ENCODE measurements around the gene PHF21B.
"Not testable (repeated sequence)": the region's sequence is repeated elsewhere in the genome, so short reads cannot be mapped to it uniquely, and the experiment has no call there.

PHF21B gene

DNA sequence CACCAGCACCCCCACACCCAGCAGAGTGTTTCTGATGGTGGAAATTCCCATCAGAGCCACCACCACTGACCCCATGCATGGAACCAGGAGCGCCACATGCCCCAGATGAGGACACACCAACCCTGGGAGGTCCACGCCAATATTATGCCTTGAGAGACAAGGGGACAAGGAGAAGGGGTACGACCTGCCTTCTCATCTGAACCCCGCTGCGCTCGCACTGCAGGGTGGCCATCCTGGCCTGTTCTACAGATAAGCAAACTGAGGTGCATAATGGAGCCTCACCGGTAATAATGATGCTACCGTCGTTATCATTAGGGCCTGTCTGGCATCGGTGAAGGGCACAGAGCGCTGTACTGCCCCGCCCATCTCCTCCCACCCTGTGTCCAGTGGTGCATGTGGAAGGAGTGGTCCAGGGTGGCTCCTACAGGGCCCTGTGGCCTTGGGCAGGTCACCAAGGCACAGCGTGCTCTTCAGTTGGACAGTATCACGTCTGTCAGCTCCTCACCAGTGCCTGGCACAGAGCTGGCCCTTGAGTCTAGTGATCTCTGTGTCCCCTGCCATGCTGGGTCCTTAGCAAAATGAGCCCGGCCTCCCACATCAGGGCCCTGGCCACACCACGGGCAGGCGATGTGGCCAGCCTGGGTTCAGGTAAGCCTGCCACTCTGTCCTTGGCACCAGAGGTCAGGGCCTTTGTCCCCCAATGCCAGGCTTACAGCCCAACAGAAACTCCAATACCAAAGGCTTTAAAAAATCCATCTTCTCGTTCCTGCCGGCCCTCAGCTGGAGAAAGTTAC lies 92.2 kb downstream of the PHF21B start:
- DNase-seq (ENCODE audit: low spot score) = no peak

DNA sequence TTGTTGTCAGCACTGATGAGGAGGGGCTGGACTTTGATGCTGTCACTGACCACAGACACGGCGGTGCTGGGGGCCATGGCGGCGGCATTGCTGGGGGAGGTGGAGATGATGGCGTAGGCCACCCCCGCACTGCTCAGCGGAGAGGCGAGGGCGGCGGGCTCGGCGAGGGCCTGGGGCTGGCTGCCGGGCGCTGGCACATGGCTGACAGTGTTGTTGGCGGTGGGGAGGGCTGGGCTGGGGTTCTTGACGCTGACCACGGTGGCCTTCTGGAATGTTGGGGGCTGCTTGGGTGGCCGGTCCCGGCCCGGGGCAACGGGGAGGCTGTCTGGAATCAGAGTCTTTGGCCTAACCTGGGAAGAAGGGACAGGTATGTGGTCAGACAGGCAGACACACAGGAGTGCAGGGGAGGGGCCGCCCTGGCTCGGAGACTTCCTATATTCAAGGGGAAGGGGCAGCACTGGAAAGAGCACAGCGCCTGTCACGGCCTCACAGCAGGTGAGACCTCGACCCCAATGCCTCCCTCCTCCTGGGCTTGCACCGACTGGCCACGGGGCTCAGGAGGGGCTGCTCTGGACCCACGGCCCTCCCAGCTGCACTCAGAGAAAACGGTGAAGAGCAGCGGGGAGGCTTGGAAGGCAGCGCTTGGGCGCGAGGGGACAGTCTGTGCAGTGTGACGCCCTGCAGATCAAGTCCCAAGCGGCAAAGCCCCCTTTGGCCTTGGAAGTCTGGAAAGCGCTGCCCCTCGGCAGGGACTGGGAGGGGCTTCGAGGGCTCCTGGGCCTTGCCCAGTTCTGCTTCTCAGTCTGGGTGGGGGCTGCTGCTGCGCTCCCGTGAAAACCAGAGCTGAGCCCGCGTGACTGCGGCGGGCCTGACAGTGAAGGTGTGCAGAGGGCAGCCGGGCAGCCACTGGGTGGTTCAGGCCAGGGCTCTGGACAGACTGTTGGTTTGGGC lies 93.2 kb downstream of the PHF21B start:
- DNase-seq (ENCODE audit: low spot score) = no peak

DNA sequence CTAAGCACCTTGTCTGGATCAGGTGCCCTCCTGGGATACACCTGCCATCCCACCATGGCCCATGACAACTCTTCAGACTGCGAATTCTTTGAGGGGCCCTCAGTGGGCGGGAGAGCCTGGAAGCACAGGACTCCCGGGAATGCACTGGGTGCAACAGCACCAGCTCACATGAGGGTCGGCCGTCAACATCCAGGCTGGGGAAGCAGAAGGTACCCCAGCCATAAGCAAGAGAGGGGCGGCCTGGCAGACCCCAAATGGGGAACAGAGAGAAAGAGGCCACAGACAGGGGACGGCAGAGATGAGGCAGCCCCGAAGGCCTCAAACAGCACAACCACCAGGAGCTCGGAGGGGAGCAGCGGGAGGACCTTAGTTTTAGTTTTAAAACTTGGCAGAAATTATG lies 94.4 kb downstream of the PHF21B start:
- no peak for DNase-seq (ENCODE audit: low spot score)

DNA sequence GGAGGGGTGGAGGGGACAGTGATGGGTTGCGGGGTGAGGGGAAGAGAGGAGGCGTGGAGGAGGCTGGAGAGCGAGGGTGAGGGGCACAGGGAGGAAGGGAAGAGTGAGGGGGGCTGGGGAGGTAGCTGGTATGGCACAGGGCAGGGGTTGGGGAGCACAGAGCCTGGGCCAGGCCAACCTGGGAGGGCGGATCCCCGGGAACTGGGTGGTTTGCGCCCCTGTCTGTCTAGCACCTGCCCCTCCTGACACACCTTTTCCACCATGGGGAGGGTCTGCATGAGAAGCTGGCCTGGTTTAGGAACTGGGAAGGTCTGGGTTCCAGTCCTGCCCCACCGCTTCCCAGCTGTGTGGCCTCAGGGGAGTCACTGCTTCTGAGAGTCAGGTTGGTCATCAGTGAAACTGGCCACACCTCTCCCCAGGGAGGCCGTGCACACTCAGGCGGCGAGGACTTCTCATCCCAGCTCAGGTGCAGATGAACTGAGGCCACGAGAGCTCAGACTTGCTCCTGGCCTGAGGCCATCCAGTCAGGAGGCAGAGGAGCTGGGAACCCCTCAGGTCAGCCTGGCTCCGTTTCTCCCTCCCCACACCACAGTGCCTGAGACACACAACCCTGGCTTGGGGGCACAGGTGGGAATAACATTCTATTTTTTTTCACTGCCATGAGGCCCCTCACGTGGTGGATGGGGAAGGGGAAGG lies 95.6 kb downstream of the PHF21B start:
- no peak for DNase-seq (ENCODE audit: low spot score)

DNA sequence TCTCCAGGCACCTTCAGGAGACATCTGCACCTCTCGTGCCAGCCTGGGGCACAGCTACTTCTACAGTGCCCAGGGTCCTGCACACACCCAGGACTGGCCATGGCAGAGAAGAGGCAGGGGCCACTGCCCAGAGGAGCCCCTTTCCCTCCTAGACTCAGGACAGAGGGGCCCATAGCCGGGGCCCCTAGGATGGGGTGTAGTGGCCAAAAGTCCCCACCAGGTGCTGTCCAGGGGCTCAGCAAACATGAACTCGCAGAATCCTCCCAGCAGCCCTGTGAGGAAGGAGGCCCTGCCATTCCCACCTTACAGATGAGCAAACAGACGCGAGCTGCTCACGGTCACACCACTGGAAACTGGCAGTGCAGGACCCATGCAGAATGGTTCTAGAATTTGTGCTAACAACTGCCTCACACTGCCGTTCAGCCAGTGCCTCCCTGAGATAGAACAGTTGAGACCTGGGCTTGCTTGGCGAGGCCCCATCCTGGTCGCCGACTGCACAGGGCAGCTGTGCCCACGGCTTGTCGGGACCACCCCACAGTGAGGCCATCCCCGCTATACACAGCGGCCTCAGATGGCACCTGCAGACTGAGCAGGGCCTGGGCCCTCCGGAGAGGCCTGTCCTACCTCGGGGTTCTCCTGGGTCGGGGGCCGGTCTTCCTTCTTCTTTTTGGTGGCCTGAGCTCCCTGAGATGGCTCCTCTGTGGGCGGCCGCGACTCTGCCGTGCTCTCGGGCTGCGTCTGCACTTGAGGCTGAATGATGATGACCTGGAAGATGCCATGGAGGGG lies 96.4 kb downstream of the PHF21B start:
- no peak for DNase-seq (ENCODE audit: low spot score)

DNA sequence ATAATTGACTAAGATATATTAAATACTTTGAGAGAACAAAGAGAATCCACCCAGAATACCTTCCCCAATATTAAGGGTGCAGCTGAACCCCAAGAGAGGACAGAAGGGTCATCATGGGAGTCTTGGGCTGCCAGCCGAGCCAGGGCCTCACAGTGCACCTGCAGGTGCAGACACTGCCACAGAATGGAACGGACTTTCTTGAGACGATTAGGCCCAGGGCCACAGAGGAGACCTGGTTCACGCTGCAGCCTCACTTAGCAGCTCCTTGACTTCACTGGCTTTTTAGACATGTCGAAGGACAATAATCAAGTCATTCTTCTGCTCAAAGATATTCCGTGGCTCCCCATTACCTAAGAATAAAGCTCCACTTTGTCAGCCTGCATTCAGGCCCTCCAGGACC lies 100.6 kb downstream of the PHF21B start:
- no peak for DNase-seq (ENCODE audit: low spot score)

DNA sequence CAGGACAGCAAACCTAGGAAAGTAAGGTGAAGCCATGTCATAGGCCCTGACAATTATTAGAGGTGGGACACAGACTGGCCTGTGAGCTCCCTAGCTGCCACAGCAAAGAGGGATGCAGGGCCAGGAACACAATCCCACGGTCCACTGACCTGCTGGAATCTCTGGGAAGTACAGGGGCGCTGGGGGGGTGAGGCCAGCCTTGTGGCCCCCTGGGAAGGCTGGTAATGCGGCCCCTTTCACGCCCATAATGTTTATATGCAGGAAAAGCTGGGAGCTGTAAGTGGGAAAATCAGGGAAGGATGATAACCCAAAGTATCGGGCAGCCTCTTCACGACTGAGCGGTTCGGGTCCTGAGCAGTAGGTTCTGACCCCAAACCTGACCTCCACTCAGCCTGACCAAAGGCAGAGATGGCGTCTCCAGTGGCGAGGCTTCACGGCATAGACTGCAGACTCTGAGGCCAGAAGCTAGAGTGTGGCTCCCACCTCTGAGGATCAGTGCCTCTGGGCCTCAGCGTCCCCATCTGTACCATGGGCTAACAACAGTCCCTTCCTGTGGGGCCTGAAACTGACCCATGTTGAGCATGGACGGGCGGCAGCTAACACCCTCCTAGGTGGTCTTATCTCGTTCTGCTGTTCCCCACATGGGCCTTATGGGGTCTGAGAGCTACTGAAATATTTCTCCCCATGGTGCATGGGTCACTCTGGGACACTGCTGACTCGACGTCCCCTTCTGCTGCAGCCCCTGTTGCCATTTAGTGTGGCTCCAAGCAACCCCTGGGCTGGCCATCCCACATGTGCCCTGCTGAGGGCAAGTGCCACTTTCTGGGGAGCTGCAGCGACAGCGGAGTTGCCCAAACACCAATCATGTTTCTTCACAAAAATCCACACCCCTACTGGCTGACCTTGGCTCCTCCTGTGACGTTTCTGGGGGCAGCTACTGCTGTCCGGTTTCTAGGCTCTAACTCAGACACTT lies 101.8 kb downstream of the PHF21B start:
- no peak for DNase-seq (ENCODE audit: low spot score)

DNA sequence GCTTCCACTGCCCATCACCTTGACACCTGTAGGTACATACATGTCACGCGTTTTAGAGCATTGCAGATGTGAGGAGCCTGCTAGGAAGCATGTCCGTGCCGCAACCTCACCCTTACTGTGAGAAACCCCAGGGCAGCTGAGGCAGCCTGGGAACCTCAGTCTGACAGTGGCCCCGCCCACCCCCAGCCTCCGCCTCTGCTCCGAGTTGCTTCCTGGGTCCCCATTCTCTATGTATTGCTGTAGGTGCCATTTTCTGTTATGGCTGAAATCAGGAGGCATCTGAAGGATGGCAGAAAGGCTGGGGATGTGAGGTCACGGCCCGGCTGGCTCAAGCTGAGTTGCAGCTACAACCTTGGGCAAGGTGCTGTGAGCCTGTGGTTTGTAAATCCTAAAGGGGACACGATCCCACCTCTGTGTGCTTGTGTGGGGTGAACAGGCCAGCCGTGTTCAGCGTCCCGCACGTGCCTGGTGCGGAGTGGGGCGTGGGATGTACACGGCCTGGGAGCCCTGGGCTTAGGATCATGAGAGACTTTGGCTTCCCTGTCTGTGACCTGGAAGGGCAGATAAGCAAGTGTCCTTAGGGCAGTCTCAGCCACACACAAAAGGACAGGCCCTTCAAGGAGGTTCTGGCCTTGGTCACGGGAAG lies 102.7 kb downstream of the PHF21B start:
- DNase-seq (ENCODE audit: low spot score) = no peak

DNA sequence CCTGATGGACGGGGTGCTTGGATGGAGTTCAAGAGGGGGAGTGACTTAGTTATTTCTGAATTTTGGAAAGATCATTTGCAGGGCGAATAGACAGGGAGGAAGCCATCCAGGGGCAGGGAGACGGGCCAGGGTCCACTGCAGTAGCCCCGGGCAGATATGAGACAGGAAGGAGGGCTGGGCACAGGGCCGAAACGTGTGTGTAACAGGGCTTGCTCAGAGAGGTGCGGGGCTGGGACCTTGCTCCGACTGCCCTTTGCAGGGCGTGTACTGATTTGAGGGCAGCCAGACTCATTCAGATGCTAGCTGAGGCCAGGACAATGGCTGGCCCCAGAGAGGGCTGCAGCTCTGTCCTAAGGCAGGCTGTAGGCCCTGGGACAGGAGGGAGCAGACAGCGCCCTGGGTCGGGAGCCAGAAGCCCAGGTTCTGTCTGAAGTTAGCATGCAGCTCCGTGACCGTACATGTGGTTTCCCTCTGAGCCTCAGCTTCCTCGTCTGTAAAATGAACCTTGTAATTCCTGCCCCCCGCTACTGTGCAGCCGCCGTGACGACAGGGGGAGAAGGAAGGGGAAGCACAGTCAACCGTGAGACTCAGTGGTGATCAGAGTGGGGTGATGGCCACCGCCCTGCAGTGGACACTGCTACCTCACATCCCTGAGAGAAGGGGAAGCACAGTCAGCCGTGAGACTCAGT lies 103.4 kb downstream of the PHF21B start:
- DNase-seq (ENCODE audit: low spot score) = no peak

DNA sequence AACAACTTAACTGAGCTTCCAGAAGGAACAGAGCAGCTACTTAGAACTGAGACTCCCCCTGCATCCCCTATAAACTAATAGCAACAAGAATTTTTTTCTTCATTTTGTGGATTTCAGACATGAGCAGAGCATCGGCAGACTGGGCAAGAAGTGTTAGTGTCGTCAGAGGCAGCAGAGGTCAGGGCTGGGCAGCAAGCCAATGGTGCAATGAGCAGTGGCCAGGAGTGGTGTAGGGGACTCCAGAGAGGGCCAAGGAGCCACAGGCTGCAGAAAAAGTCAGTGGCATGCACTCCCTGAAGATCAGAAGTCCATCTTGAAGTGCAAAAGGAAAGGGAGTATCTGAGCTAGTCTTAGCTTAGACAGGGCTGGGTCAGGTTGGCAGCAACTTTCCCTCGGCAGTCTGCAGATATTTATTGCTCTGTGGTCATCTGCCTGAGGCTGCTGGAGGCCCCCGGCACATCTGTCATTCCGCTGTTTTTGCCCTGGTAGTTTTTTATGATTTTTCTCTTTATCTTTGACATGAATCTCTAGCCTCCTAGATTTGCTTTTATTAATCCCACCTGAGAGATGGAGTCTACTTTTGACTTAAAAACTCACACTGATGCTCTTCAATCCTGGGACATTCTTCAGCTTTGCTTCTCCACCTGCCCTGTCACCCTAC lies 105.2 kb downstream of the PHF21B start:
- DNase-seq (ENCODE audit: low spot score) = not testable (repeated sequence)

DNA sequence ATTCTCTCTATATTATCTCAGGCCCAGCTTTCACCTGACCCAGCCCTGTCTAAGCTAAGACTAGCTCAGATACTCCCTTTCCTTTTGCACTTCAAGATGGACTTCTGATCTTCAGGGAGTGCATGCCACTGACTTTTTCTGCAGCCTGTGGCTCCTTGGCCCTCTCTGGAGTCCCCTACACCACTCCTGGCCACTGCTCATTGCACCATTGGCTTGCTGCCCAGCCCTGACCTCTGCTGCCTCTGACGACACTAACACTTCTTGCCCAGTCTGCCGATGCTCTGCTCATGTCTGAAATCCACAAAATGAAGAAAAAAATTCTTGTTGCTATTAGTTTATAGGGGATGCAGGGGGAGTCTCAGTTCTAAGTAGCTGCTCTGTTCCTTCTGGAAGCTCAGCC lies 106.6 kb downstream of the PHF21B start:
- DNase-seq (ENCODE audit: low spot score) = not testable (repeated sequence)

DNA sequence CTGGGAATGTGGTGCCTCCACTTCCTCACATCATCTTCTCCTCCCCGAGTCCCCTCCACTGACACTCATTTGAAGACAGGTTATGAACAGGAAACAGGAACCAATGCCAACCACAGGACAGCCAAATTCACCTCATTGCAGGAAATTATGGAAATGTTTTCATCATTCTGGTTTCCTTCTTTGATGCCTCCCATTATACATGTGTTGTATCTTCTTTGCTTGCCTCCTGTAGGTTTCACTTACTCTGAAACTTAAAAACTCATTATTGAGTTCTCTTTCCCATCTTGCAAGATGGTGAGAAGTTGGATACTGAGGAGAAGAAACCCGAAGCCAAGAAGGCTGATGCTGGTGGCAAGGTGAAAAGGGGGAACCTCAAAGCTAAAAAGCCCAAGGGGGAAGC lies 108.5 kb downstream of the PHF21B start:
- no peak for DNase-seq (ENCODE audit: low spot score)

DNA sequence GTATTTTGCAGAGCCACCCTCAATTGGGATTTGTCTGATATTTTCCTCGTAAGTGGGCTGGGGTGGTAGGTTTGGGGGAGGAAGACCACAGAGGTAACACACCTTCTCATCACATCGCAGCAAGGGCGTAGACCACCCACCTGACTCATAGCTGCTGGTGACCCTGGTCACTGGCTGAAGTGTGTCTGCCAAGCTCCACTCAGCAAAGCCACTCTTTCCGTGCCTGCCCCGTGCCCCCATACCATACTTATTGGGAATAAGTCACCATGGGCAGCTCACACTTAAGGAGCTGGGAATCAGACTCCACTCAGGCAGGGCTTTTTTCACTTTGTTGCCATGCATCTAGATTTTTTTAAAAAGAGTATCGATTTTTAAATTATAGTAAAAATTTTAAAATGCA lies 111.6 kb downstream of the PHF21B start:
- no peak for DNase-seq (ENCODE audit: low spot score)

DNA sequence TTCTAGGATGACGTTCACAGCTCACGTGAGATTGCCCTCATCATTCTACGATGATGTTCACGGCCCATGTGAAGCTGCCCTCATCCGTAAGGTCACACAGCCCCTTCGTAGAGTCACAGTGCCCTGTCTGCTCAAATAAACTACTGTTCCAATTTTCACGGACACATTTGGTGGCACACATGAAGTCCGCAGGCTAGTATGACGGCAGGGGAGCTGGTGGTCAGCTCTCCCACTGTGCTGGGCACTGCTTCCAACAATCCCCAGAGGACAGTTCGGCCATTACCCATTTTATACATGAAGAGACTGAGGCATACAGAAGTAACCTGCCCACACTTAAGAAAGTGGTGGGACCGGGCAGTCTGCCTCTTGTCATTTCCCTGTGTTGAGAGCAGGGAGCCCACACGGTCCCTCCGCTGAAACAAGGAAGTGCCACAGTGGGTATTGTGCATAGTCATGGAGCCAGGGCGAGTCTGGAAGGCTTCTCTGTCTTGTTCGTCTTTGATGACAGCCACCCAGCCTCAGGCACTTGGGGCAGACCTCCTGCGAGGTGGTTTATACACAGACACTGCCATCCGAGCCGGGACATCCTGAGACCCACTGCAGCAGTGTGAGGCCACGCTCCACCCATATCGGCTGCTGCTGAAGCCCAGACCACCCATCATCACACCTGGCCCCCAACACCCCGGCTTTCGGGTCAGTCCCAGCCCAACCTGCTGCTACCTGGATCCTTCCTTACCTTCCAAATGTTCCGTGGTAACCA lies 114.3 kb downstream of the PHF21B start:
- DNase-seq (ENCODE audit: low spot score) = no peak

DNA sequence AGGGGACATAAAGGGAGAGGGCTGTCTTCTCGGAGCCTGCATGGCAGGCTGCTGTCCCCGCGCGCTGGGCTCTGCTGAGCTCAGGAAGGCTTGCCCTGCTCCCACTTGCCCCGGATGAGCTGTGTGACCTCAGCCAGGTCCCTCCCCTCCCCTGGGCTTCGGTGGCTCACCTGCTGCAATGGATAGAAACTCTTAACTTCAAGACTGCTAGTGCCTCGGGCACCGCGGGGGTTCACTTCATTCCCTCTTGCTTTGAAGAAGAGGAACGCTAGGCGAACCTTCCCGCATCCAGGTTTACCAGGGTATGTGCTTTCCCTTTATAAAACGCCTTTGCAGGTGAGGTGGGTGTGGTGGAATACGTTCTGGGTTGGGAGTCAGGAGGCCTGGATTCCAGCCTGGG lies 115.0 kb downstream of the PHF21B start:
- no peak for DNase-seq (ENCODE audit: low spot score)

DNA sequence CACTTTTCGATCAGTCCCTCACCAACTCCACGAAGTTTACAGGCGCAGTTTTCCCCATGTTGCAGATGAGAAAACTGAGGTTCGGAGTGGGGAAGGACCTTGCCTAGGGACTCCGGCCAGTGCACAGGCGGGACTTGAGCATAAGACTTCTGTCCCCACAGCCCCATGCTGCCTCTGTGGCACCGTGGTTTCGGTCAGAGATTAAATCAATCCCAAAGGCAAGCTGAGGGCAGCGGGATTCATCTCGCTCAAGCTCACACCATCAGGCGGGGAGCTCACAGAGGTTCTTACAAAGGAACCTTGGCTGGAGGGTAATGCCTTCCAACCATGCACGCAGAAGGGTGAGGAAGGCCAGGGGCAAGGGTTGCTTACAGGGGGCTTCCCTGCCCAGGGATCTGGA lies 115.5 kb downstream of the PHF21B start:
- DNase-seq (ENCODE audit: low spot score) = no peak

DNA sequence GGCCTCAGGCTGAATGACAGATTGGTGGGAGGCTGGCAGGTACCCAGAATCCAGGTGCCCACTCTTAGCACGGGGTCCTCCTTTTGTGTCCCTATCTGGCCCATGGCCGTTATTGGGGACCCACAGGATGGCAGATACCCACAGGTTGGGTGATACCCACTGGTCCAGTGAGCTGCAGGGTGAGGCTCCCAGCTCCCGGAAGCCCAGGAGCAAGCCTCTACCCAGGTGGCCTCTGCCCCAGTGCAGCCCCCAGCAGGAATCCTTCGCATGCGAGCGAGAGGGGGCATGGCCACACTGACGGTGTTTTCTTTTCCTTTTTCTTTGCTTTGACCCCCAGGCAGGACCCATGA lies 116.1 kb downstream of the PHF21B start:
- DNase-seq (ENCODE audit: low spot score) = no peak
